UCSD-AML1 (cell line): ENCODE measurements around the gene SORCS2.
A peak's percentile ranks its signal among the peaks of the same experiment; 100 is the strongest.

ENCODE experiments used
- DNase-seq: peaks from one replicate; lab custom pipeline; 2025; ENCODE audit not compliant: unreplicated experiment; lab: John Stamatoyannopoulos, UW

Gene SORCS2

GRCh38 chr4:7217474-7218321 lies 25.4 kb downstream of the SORCS2 start:
- no peak for DNase-seq

- no peak for DNase-seq
These were observed 26.3 kb downstream of the SORCS2 start for GRCh38 chr4:7218686-7219085.

GRCh38 chr4:7222521-7222920 lies 30.2 kb downstream of the SORCS2 start:
- no peak for DNase-seq

GRCh38 chr4:7223541-7223940 lies 31.2 kb downstream of the SORCS2 start:
- DNase-seq: no peak

- no peak for DNase-seq
These were observed 31.7 kb downstream of the SORCS2 start for GRCh38 chr4:7224001-7224400.

- DNase-seq: no peak
These were observed 32.7 kb downstream of the SORCS2 start for GRCh38 chr4:7224878-7225533.

DNA sequence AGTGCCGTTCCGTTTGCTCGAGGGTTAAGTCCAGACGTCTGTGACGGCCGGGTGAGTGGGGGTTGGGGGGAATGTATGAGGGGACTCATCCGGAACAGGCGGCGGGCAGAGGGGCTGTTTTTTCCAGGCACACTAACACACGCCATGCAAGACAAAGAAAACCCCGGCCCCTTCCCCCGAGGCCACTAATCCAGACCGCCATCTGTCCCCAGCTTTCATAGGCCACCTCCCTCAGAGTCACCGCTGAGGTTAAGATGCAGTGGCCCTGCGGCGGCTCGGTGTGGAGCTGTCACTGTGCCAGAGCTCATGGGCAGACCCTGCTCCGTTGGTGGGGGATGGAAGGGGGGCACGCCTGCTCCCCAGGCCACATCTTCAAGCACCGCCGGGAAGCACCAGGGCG lies 34.1 kb downstream of the SORCS2 start:
- DNase-seq: no peak

- peak; percentile 39 for DNase-seq
These were observed 34.7 kb downstream of the SORCS2 start for GRCh38 chr4:7227008-7227407.

GRCh38 chr4:7228734-7229133 lies 36.4 kb downstream of the SORCS2 start:
- no peak for DNase-seq

DNA sequence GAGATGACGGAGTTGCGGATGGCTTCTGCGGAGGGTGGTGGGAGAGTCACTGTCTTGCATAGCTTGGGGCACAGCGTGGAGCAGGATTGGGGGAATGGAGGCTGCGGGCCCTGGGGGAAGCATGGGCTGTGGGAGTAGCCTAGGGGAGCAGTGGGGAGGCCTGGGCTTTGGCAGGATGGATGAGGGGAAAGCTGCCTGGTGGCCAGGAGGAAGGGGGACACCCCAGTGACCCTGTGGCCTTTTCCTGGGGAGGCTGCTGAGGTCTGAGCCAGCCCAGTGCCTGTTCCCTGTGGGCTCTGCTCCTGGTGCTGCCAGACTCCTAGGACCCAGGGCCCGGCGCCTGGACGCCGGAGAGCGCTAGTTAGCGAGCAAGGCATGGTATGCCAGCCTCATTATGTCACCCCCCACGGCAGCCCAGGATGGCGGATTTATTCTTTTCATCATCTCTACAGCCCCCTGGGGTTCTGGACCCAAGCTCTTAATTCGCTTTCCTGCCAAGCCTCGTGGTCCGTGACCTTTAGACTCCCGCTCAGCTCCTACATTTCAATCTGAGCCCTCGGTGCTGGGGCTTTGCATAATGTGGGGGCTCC lies 39.8 kb downstream of the SORCS2 start:
- no peak for DNase-seq

- DNase-seq: no peak
These were observed 40.8 kb downstream of the SORCS2 start for GRCh38 chr4:7233006-7233580.

DNA sequence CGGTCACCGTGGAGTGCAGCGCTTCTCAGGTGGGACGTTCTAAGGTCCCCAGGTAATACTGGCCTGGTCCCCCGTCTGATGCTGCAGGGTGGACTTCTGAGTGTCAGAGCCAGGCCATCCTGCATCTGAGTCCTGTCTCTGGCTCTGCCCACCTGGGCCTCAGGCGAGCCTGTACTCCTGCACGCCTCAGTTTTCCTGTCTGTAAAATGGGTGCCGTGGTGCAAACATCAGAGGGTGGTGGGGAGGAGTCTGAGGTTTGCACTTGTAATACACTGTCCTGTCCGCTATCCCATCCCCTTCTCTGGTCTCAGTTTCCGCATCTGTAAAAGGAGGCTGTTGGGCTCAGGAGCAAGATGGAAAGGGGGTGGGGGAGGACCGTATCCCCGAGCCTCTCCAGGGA lies 41.3 kb downstream of the SORCS2 start:
- DNase-seq: no peak

- no peak for DNase-seq
These were observed 42.2 kb downstream of the SORCS2 start for GRCh38 chr4:7234355-7235029.

GRCh38 chr4:7235030-7235380 lies 42.7 kb downstream of the SORCS2 start:
- DNase-seq: no peak

- DNase-seq: no peak
These were observed 44.5 kb downstream of the SORCS2 start for GRCh38 chr4:7236847-7237246.

- no peak for DNase-seq
These were observed 45.5 kb downstream of the SORCS2 start for GRCh38 chr4:7237873-7238272.

DNA sequence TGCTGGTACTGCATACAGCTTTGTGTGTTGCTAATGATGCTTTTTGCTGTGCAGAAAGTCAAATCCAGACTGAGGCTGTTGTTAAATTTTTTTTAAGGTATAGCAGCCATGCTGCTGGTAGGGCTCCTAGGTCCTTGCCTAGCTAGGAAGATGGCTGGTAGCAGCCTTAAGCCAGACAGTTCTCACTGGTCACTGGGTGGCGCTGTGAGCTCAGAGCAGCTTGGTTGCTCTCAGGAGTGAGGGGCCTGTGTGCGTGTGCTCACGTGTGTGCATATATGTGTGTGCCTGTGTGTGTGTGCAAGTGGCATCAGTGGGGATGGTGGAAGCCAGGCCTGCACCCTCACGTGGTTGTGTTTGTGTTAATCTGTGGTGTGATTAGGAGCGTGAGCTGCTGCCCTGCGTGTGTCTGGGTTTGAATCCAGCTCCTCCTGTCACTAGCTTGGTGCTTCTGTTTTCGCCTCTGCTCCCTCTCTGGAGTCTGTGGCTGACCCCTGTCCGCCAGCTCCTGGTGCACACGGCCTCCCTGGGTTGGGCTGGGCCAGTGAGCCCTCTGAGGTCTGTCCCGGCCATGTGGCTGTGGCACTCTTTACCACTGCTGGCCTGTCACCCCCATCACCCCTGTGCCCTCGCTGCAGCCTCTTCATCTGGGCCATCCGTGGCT lies 46.1 kb downstream of the SORCS2 start:
- DNase-seq: no peak

DNA sequence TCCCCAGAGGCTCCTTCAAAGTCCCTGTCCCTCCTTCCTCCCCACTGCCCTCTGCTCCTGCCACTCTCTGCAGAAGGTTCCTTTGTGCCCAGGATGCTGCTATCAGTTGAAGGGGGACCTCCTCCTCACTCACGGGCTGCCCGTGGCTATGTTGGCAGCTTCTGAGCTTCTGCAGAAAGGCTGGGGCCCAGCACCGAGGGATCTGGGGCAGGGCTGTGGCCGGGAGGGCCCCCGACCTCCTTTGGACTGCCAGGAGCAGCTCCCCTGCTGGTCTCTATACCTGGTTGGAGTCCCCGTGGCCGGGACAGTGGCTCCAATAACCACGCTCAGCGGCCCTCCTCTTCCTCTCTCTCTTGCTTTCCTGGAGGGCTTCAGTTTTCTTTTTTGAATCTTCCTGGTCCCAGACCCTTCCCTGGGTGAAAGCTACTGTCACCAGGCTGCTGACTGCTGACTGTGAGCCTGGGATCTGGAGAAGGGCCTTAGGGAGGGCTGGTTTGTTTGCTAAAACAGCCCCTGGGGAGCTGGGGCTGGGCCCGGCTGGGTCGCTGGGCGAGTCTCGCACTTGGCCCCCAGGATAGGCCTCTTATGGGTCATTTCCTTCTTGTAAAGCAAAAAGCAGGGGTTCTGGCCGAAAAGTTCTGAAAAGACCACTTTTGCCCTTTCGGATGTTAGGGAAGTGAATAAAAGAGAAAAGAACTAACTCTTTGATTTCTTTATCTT lies 46.9 kb downstream of the SORCS2 start:
- no peak for DNase-seq

DNA sequence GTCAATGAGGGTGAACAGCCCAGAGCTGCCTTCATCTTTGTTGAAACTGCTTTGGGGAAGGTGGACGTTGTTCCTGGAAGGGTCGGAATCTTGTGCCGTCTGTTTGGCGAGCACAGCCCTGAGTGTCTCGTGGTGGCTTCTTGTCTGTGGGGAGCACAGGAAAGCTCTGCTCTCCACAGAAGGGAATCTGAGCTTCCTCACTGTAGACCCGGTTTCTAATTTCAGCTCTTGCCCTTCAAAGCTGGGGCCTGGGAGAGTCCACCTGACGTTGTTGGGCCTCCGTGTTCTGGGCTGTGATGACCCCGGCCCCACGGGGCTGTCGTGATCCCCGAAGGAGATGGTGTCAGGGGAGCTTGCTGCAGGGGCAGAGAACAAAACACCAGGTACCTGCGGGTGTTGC lies 47.5 kb downstream of the SORCS2 start:
- DNase-seq: no peak

- no peak for DNase-seq
These were observed 48.0 kb downstream of the SORCS2 start for GRCh38 chr4:7240306-7240705.
